HEK293 (cell line): ENCODE measurements around the gene KATNA1.

ENCODE experiments used
- BCL11A ChIP-seq: fragments of 450-650 bp; formaldehyde crosslinking; IDR thresholded peaks from 2 replicates; pipeline ENCODE4 v1.5.1; 2016; ENCODE audit warnings: low read depth, missing biosample characterization, missing genetic modification characterization
- GLI4 ChIP-seq: fragments of 450-650 bp; formaldehyde crosslinking; IDR thresholded peaks from 2 replicates; pipeline ENCODE4 v1.5.1; 2016; ENCODE audit warnings: missing biosample characterization, missing genetic modification characterization
- HOXC10 ChIP-seq: sonication (generic); formaldehyde crosslinking; IDR thresholded peaks from 2 replicates; pipeline ENCODE4 v1.8.1; 2023; ENCODE audit warnings: mild to moderate bottlenecking, missing genetic modification reagents
- HOXD13 ChIP-seq: sonication (generic); formaldehyde crosslinking; IDR thresholded peaks from 2 replicates; pipeline ENCODE4 v1.8.0; 2022; ENCODE audit warnings: missing genetic modification reagents, borderline replicate concordance
- OVOL3 ChIP-seq: fragments of 450-650 bp; formaldehyde crosslinking; IDR thresholded peaks from 2 replicates; pipeline ENCODE4 v1.5.1; 2016; ENCODE audit warnings: missing biosample characterization, missing genetic modification characterization
- SP7 ChIP-seq: fragments of 450-650 bp; formaldehyde crosslinking; IDR thresholded peaks from 2 replicates; pipeline ENCODE4 v1.5.1; 2016; ENCODE audit warnings: missing biosample characterization, missing genetic modification characterization
- TRIM28 ChIP-seq: IDR thresholded peaks from 2 replicates; pipeline ENCODE4 v1.6.1; 2011; ENCODE audit warnings: low read length, control low read depth, borderline replicate concordance
- ZBTB1 ChIP-seq: fragments of 450-650 bp; formaldehyde crosslinking; IDR thresholded peaks from 2 replicates; pipeline ENCODE4 v1.5.1; 2016; ENCODE audit warnings: missing biosample characterization, missing genetic modification characterization
- ZBTB17 ChIP-seq: fragments of 450-650 bp; formaldehyde crosslinking; IDR thresholded peaks from 2 replicates; pipeline ENCODE4 v1.5.1; 2016; ENCODE audit warnings: missing biosample characterization, missing genetic modification characterization
- ZBTB8A ChIP-seq: fragments of 450-650 bp; formaldehyde crosslinking; IDR thresholded peaks from 2 replicates; pipeline ENCODE4 v1.5.1; 2016; ENCODE audit warnings: missing biosample characterization, missing genetic modification characterization
- ZNF157 ChIP-seq: fragments of 450-650 bp; formaldehyde crosslinking; IDR thresholded peaks from 2 replicates; pipeline ENCODE4 v1.5.1; 2016; ENCODE audit warnings: missing biosample characterization, missing genetic modification characterization
- ZNF221 ChIP-seq: fragments of 450-650 bp; formaldehyde crosslinking; IDR thresholded peaks from 2 replicates; pipeline ENCODE4 v1.5.1; 2017; ENCODE audit warnings: missing biosample characterization, missing genetic modification characterization, borderline replicate concordance
- ZNF324 ChIP-seq: fragments of 450-650 bp; formaldehyde crosslinking; IDR thresholded peaks from 2 replicates; pipeline ENCODE4 v1.5.1; 2016; ENCODE audit warnings: missing biosample characterization, missing genetic modification characterization
- ZNF433 ChIP-seq: fragments of 450-650 bp; formaldehyde crosslinking; IDR thresholded peaks from 2 replicates; pipeline ENCODE4 v1.5.1; 2016; ENCODE audit warnings: missing biosample characterization, missing genetic modification characterization, low read depth
- ZNF510 ChIP-seq: fragments of 450-650 bp; formaldehyde crosslinking; IDR thresholded peaks from 2 replicates; pipeline ENCODE4 v1.5.1; 2018; ENCODE audit warnings: mild to moderate bottlenecking, missing genetic modification characterization, missing biosample characterization; ENCODE audit not compliant: insufficient replicate concordance
- ZNF626 ChIP-seq: fragments of 450-650 bp; sonication (Bioruptor Pico); formaldehyde crosslinking; IDR thresholded peaks from 2 replicates; pipeline ENCODE4 v1.5.1; 2018; ENCODE audit warnings: missing biosample characterization, missing genetic modification characterization, inconsistent platforms
- ZNF658 ChIP-seq: fragments of 450-650 bp; formaldehyde crosslinking; IDR thresholded peaks from 2 replicates; pipeline ENCODE4; 2016; ENCODE audit warnings: missing biosample characterization, missing genetic modification characterization
- ZNF660 ChIP-seq: fragments of 450-650 bp; IDR thresholded peaks from 2 replicates; pipeline ENCODE4 v1.5.1; 2018; ENCODE audit warnings: missing biosample characterization, mild to moderate bottlenecking, missing genetic modification characterization
- ZNF664 ChIP-seq: fragments of 450-650 bp; formaldehyde crosslinking; IDR thresholded peaks from 2 replicates; pipeline ENCODE4 v1.5.1; 2016; ENCODE audit warnings: missing biosample characterization, missing genetic modification characterization
- ZNF707 ChIP-seq: fragments of 450-650 bp; formaldehyde crosslinking; IDR thresholded peaks from 2 replicates; pipeline ENCODE4 v1.5.1; 2016; ENCODE audit warnings: missing biosample characterization, missing genetic modification characterization
- ZNF747 ChIP-seq: fragments of 450-650 bp; formaldehyde crosslinking; IDR thresholded peaks from 2 replicates; pipeline ENCODE4 v1.5.1; 2016; ENCODE audit warnings: missing biosample characterization, missing genetic modification characterization
- ZNF768 ChIP-seq: fragments of 450-650 bp; formaldehyde crosslinking; IDR thresholded peaks from 2 replicates; pipeline ENCODE4 v1.5.1; 2018; ENCODE audit warnings: missing biosample characterization, mild to moderate bottlenecking, missing genetic modification characterization
- ZNF776 ChIP-seq: fragments of 450-650 bp; formaldehyde crosslinking; IDR thresholded peaks from 2 replicates; pipeline ENCODE4 v1.5.0; 2017; ENCODE audit warnings: missing biosample characterization, missing genetic modification characterization, borderline replicate concordance
- ZSCAN16 ChIP-seq: fragments of 450-650 bp; formaldehyde crosslinking; IDR thresholded peaks from 2 replicates; pipeline ENCODE4 v1.5.1; 2016; ENCODE audit warnings: missing biosample characterization, missing genetic modification characterization
- ZSCAN30 ChIP-seq: fragments of 450-650 bp; IDR thresholded peaks from 2 replicates; pipeline ENCODE4 v1.5.1; 2018; ENCODE audit warnings: missing biosample characterization, mild to moderate bottlenecking, missing genetic modification characterization, moderate library complexity
- ZXDB ChIP-seq: fragments of 450-650 bp; formaldehyde crosslinking; IDR thresholded peaks from 2 replicates; pipeline ENCODE4 v1.5.1; 2016; ENCODE audit warnings: missing biosample characterization, missing genetic modification characterization
- TF ChIP-seq, protein P1 (sequence below): fragments of 450-650 bp; formaldehyde crosslinking; IDR thresholded peaks from 2 replicates; pipeline ENCODE4 v1.5.1; 2016; ENCODE audit warnings: missing biosample characterization, missing genetic modification characterization
- TF ChIP-seq, protein P2 (sequence below): fragments of 450-650 bp; formaldehyde crosslinking; IDR thresholded peaks from 2 replicates; pipeline ENCODE4 v1.5.1; 2017; ENCODE audit warnings: missing biosample characterization, missing genetic modification characterization
- TF ChIP-seq, protein P3 (sequence below): fragments of 450-650 bp; formaldehyde crosslinking; IDR thresholded peaks from 2 replicates; pipeline ENCODE4 v1.5.1; 2016; ENCODE audit warnings: missing biosample characterization, missing genetic modification characterization, low read depth
- TF ChIP-seq, protein P4 (sequence below): fragments of 450-650 bp; formaldehyde crosslinking; conservative IDR thresholded peaks from 2 replicates; pipeline ENCODE4 v1.5.1; 2016; ENCODE audit warnings: low read depth, missing biosample characterization, missing genetic modification characterization
- TF ChIP-seq, protein P5 (sequence below): fragments of 450-650 bp; formaldehyde crosslinking; IDR thresholded peaks from 2 replicates; pipeline ENCODE4 v1.5.1; 2016; ENCODE audit warnings: missing biosample characterization, missing genetic modification characterization

KATNA1 gene

DNA sequence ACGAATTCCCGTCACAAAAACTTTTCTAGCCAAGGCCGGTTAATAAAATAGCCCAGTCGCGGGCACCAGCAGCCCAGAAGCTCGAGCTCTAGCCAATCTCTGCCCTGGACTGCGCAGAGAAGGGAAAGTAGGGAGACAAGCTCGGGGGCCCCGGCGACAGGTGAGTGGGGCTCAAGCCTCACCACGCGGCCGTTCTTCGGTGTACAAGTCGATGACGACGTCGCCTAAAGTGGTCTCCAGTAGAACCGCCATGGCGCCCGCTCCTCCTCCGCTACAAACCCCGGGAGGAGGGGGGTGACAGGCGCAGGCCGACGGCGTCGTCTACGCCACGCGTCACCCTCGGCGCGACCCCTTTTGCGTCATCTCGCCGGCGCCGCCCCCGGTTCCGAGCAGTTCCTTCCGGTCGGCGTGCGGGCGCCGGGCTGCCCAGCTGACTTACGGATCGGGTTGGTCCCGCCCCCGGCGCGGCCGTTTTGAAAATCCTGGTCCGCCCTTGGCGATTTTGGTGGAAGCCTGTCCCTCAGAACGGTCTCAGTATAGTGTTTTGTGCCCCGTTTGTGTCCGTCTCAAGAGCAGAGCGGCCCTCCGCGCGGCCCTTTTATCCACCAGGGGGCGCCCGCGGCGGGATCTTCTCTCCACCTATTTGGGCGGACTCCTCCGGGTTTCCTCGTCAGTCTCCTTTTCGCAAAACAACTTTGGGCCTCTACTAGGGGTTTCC lies 102.6 kb downstream of the KATNA1 start, which contains the start of gene PPIL4 (continued):
- TF ChIP-seq ZBTB8A (tag by site-specific recombination): peak; percentile 83
- no peak for TF ChIP-seq ZNF221 (tag by site-specific recombination)
- TF ChIP-seq, protein P1, sequence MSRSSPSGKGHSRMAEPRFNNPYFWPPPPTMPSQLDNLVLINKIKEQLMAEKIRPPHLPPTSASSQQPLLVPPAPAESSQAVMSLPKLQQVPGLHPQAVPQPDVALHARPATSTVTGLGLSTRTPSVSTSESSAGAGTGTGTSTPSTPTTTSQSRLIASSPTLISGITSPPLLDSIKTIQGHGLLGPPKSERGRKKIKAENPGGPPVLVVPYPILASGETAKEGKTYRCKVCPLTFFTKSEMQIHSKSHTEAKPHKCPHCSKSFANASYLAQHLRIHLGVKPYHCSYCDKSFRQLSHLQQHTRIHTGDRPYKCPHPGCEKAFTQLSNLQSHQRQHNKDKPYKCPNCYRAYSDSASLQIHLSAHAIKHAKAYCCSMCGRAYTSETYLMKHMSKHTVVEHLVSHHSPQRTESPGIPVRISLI (tag by site-specific recombination): no peak
- TF ChIP-seq ZNF660 (tag by site-specific recombination): peak; percentile 94
- peak; percentile 94 for TF ChIP-seq ZXDB (tag by site-specific recombination)
- TF ChIP-seq, protein P2, sequence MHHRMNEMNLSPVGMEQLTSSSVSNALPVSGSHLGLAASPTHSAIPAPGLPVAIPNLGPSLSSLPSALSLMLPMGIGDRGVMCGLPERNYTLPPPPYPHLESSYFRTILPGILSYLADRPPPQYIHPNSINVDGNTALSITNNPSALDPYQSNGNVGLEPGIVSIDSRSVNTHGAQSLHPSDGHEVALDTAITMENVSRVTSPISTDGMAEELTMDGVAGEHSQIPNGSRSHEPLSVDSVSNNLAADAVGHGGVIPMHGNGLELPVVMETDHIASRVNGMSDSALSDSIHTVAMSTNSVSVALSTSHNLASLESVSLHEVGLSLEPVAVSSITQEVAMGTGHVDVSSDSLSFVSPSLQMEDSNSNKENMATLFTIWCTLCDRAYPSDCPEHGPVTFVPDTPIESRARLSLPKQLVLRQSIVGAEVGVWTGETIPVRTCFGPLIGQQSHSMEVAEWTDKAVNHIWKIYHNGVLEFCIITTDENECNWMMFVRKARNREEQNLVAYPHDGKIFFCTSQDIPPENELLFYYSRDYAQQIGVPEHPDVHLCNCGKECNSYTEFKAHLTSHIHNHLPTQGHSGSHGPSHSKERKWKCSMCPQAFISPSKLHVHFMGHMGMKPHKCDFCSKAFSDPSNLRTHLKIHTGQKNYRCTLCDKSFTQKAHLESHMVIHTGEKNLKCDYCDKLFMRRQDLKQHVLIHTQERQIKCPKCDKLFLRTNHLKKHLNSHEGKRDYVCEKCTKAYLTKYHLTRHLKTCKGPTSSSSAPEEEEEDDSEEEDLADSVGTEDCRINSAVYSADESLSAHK (tag by site-specific recombination): peak; percentile 41; the same call in 1 of the 2 replicates
- TF ChIP-seq HOXD13 (CRISPR knock-in tag): no peak
- TF ChIP-seq ZNF433 (tag by site-specific recombination): no peak
- TF ChIP-seq ZNF776 (tag by site-specific recombination): no peak
- TF ChIP-seq, protein P3, sequence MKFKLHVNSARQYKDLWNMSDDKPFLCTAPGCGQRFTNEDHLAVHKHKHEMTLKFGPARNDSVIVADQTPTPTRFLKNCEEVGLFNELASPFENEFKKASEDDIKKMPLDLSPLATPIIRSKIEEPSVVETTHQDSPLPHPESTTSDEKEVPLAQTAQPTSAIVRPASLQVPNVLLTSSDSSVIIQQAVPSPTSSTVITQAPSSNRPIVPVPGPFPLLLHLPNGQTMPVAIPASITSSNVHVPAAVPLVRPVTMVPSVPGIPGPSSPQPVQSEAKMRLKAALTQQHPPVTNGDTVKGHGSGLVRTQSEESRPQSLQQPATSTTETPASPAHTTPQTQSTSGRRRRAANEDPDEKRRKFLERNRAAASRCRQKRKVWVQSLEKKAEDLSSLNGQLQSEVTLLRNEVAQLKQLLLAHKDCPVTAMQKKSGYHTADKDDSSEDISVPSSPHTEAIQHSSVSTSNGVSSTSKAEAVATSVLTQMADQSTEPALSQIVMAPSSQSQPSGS (tag by site-specific recombination): peak; percentile 81; the same call in 1 of the 2 replicates
- TF ChIP-seq ZNF626 (tag by site-specific recombination): no peak
- TF ChIP-seq ZNF658 (tag by site-specific recombination): no peak
- TF ChIP-seq, protein P4, sequence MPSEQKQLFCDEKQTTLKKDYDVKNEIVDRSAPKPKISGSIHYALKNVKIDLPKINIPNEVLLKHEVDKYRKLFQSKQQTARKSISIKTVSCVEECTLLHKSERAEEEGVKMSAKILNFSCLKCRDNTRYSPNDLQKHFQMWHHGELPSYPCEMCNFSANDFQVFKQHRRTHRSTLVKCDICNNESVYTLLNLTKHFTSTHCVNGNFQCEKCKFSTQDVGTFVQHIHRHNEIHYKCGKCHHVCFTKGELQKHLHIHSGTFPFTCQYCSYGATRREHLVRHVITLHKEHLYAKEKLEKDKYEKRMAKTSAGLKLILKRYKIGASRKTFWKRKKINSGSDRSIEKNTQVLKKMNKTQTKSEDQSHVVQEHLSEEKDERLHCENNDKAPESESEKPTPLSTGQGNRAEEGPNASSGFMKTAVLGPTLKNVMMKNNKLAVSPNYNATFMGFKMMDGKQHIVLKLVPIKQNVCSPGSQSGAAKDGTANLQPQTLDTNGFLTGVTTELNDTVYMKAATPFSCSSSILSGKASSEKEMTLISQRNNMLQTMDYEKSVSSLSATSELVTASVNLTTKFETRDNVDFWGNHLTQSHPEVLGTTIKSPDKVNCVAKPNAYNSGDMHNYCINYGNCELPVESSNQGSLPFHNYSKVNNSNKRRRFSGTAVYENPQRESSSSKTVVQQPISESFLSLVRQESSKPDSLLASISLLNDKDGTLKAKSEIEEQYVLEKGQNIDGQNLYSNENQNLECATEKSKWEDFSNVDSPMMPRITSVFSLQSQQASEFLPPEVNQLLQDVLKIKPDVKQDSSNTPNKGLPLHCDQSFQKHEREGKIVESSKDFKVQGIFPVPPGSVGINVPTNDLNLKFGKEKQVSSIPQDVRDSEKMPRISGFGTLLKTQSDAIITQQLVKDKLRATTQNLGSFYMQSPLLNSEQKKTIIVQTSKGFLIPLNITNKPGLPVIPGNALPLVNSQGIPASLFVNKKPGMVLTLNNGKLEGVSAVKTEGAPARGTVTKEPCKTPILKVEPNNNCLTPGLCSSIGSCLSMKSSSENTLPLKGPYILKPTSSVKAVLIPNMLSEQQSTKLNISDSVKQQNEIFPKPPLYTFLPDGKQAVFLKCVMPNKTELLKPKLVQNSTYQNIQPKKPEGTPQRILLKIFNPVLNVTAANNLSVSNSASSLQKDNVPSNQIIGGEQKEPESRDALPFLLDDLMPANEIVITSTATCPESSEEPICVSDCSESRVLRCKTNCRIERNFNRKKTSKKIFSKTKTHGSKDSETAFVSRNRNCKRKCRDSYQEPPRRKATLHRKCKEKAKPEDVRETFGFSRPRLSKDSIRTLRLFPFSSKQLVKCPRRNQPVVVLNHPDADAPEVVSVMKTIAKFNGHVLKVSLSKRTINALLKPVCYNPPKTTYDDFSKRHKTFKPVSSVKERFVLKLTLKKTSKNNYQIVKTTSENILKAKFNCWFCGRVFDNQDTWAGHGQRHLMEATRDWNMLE (tag by site-specific recombination): peak; percentile 64; the same call in 1 of the 2 replicates
- TF ChIP-seq ZSCAN16: no peak
- no peak for TF ChIP-seq ZNF768 (tag by site-specific recombination)
- peak; percentile 88 for TF ChIP-seq ZBTB17
- no peak for TF ChIP-seq ZBTB1 (tag by site-specific recombination)
- peak; percentile 73; the same call in 1 of the 2 replicates for TF ChIP-seq ZNF324 (tag by site-specific recombination)
- TF ChIP-seq ZNF157: no peak
- peak; percentile 34; the same call in 1 of the 2 replicates for TF ChIP-seq TRIM28
- peak; percentile 66 for TF ChIP-seq OVOL3 (tag by site-specific recombination)
- TF ChIP-seq ZNF707 (tag by site-specific recombination): no peak
- no peak for TF ChIP-seq ZNF510 (tag by site-specific recombination)
- peak; percentile 44; the same call in 1 of the 2 replicates for TF ChIP-seq HOXC10 (CRISPR knock-in tag)
- 0 out of 2 replicates have a peak, but pooled peaks have one; percentile 25 for TF ChIP-seq ZNF664 (tag by site-specific recombination)
- no peak for TF ChIP-seq GLI4
- TF ChIP-seq BCL11A (tag by site-specific recombination): no peak; the same call in 1 of the 2 replicates
- TF ChIP-seq, protein P5, sequence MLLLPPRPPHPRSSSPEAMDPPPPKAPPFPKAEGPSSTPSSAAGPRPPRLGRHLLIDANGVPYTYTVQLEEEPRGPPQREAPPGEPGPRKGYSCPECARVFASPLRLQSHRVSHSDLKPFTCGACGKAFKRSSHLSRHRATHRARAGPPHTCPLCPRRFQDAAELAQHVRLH (tag by site-specific recombination): peak; percentile 96
- TF ChIP-seq SP7 (tag by site-specific recombination): peak; percentile 82
- peak; percentile 85 for TF ChIP-seq ZSCAN30 (tag by site-specific recombination)
- no peak for TF ChIP-seq ZNF747 (tag by site-specific recombination)
